Midbrain (tissue), 1 donor: ENCODE data around the gene TTLL6.

Experiments
- DNase-seq: peaks from one replicate; lab custom pipeline; 2025; lab: John Stamatoyannopoulos, UW

The TTLL6 gene

DNA sequence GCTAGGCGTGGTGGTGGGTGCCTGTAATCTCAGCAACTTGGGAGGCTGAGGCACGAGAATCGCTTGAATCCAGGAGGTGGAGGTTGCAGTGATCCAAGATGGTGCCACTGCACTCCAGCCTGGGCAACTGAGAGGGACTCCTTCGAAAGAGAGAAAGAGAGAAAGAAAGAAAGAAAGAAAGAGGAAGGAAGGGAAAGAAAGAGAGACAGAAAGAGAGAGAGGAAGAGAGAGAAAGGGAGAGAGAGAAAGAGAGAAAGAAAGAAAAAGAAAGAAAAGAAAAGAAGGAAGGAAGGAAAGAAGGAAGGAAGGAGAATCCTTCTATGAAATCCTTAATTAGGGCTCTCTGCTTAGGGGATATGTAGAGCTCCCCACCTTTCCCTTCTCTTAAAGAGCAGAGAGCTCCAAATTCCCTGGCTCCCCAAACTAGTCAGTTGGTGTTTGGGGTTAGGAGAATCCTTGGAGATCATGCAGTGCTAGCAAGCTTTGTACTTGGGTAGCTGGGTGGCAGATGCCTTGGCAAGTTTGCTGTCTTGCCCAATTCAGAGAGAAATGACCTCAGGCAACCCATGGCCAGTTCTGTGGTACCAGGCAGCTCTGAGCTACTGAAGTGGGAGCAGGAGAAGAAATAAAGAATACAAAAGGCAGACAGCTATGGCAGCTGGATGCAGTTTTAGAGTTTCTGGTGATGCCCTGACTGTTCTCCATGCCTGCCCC lies 79.5 kb downstream of the TTLL6 start:
- no peak for DNase-seq

DNA sequence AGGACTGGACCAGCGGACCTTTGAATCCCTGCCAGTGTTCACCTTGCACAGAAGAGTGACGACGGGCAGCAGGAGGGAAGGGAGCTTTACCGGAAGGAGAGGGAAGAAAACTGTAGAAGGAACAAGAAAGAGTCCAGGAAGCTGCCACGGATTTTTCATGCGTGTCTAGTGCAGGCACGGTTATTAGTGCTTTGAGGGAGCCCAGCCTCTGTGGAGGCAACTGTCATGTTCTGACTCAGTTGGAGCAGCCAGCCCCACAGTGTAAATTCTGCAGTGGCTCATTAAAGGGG lies 82.0 kb downstream of the TTLL6 start:
- DNase-seq = no peak

DNA sequence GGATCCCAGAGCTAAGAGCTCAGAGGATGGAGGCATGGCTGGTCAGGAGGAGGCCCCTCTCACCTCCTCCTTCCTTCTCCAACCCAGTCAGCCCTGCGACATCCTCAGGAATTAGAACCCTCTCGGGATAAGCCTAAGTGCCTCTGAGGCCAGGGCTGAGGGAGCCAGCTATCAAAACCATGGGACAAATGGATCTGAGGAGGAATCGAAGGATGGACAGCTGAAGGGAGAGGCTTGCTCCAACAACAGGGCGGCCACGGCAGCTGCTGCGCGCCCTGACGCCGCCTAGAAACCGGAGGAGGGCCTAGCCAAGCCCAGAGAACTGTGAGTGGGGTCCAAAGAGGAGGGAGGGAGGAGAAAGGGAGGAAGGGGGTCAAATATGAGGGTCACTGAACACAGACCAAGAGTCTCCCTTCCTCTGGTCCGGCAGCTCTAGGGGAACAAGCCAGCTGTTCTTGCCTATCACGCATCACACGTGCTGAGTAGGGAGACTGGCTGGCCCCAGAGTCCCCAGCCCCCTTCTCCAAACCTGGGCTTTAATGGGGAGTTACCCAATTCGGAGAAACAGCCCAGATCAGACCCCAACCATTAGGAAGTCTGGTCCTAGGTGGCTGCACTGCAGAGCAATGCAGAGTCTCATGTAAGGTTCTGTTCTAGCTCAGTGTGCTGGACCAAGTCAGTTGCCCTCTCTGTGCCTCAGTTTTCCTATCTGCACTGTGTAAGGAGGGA lies 82.5 kb downstream of the TTLL6 start:
- no peak for DNase-seq

DNA sequence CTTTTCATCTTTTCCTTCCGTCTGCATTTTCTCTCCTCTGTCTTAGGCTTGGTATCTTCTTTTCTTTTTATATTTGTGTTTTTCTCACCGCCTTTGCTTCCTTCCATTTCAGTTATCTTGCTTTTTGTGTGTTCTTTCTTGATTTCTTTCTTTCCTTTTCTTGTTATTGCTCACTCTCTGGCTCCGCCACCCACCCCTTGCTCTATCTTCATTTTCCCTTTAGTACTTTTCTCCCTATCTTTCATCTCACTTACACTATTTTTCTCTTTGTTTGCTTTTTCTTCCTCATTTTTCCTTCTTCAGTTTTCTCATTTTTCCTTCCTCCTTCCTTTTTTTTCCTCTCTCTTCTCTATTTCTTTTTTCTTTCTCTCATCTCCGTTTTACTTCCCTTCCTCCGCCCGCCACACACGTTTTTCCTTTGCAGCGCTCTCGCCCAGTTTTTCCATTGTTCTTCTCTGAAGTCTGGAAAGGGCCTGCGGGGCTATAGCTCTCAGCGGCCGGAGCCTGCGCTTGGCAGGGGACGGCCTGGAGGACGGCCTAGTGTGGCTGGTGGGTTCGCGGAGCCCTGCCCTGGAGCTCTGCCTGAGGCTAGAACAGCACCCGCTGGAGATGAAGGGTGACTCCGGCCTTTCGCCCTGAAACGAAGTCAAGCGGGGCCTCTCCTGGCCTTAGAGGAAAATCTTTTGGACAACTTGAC lies 83.2 kb downstream of the TTLL6 start:
- DNase-seq = no peak

DNA sequence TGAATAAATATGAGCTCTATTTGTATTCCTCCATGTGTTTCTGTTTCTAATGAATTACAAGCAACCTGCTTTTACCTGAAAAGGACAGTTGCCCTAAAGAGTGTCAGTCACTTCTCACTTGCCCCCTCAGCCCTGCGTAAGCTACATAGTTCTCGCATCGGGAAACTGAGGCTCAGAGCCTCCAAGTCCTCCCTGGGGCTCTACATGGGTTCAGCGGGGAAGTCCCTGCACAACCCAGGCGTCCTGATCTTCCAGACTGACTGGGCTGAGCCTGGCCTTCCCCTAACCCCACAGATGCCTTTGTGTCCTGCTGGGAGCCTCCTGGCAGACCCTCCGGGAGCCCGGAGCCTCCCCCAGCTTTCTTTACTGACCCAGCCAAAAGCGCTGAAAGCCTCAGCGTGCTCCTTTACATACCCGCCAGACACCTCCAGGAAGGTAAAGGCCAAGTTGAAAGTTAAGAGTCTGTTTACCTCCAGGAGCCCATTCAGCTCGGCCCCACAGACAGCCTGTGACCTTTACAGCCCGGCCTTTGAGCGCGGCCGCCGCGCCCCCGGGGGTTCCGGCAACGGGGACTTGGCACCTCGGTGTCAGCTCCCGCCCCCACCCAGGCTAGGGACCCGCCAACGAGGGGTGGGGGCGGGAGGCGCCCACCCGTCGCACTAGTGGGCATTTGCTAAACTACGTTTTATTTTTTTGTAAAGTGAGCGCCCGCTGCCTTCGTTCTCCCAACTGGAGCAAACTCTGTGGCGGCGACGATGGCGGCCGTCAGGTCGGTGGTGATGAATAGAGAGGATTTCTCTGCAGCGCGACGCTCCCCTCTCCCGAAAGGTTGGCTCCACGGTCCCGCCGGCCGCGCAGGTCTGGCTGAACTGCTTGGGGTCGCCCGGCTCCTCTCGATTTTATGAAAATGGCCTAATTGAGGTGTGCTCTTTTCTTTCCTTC lies 84.1 kb downstream of the TTLL6 start:
- no peak for DNase-seq

DNA sequence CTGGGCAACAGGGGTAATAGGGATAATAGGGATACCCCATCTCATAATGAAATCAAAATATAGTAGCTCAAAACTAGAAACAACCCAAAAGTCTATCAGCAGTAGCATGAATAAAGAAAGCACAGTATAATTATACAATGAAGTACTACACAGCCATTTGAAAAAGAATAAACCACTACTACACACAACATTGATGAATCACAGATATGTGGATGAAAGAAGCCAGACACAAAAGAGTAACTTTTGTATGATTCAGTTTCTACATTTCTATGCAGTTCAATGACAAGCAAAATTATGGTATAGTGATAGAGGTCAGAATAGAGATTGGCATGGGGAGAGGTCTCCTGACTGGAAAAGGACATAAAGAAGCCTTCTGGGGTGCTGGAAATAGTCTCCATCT lies 85.7 kb downstream of the TTLL6 start:
- no peak for DNase-seq

DNA sequence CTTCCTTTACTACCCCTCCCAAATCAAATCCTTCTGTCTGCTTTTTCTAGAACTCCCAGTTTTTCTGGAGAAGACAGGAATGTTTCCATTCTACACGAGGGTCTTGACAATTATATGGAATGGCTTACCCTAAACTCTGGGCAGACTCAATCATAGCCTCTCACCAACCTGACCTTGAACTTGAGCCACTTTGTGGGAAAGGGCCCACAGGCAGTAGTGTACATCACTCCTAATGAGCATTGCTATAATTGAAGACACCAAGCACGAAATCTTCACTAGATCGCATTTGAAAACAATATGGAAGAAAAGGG lies 86.8 kb downstream of the TTLL6 start:
- DNase-seq = no peak

DNA sequence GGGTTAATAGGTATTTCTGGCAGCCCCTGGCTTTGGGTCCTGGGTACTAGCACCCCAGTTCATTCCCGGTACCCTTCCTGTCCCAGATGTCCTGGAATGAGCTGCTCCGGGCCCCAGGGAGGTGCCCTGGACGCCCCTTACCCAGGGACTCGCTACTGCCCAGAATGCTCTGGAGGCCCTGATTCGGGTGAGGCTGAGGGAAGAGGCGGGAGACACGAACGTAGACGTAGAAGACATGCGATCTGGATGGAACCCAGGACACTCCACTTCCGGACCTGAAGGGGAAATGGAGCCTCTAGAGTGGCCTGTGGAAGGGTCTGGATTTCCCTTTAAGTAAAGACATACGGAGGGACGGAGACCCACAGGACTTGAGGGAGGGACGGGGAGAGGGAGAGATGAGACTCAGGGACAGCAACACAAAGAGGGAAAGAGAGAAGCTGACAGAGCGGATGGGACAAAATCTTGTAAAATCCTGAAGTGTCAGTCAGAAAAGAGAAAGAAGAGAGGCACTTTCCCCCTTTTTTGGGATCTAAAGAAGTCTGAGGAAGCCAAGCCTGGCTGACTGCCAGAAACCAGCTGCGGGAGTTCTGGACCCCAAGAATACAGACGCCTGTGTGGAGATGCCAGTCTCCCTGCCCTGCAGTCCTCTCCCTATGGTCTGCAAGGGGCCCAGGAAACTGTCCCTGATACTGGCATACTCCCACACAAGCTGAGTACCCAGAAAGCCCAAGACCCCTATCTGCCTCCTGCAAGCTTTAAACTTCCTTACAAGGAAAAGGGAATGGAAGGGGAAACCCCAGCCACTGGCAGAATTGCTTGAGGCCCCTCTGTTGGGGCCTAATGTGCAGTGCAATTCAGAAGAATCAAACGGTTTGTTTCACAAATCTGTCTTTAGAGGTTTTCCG lies 87.4 kb downstream of the TTLL6 start:
- DNase-seq = no peak

DNA sequence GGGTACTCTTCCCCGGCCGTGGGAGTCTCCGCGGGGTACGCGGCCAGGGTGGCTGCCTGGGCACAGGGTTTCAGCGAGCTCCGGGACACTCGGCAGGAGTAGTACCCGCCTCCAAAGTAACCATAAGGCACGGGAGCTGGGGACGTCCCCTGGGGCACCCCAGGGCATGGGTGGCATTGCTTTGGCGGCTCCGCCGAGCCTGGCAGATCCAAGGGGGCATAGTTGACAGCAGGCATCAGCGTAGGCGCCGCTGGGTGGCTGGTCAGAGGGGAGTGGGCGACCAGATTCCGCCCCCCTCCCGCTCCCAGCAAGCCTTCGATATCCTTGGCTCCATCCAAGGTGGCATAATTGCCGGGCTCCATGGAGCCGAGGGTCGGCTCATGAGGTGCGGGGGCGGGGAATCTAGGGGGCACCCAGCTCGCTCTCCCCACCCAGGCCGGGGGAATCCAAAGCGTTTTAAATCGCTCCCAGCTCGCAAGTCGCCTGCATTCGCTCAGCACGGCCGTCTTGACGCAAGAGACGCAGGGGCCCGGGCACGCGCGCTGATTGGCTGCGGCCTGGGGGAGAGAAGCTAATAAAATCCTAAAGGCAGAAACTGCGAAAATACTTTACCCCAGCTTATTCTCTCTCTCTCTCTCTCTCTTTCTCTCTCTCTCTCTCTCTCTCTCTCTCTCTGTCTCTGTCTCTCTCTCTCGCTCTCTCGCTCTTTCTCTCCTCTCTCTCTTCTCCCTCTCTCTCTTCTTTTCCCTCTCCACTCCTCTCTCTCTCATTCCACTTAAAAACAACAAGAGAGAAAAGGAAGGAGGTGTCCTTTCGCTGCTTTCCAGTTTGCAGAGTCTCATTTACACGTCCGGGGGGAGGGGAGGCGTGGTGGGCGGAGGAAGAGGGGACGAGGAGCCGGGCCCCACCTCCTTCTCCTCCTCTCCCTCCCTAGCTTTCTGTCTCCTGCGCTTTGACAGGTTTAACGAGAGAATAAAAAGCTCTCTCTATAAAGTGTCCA lies 88.5 kb downstream of the TTLL6 start, which contains the start of gene HOXB13:
TSS of gene HOXB13 (minus strand) at position 519 of the 1,000 bp plus-strand sequence. CDS start at position 362, 157 bp downstream.
- no peak for DNase-seq

DNA sequence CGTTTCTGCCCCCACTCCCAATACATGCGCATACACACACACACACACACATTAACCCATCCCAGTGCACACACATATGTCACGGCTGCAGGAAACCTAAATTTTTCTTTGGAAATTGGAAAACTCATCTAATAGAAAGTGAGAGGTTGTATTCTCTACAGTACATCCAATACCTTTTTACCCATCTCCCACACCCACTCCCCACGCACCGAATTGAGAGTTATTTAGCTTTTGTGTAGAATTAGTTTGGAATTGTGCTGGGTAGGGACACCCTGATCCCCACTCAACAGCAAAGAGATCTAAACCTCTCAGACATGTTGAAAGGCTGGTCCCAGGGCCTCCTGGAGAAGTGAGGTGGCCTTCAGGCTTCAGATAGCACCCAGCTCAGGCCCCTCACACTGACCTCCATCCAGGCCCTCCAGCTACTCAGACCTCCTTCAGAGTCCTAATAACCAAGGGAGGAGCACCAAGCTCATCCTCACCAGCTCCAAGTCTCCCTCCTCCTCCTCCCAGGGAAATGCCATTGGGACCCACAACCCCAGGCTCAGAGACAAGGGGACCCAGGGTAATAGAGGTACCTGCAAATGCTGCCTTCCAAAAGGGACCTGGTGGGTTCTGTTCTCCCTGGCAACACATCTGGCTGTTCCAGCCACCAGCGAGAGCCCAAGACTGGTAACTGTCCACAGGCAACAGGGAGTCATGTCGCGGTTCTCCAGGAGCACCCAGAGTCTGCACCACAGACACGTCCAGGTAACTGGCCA lies 89.4 kb downstream of the TTLL6 start:
- no peak for DNase-seq

DNA sequence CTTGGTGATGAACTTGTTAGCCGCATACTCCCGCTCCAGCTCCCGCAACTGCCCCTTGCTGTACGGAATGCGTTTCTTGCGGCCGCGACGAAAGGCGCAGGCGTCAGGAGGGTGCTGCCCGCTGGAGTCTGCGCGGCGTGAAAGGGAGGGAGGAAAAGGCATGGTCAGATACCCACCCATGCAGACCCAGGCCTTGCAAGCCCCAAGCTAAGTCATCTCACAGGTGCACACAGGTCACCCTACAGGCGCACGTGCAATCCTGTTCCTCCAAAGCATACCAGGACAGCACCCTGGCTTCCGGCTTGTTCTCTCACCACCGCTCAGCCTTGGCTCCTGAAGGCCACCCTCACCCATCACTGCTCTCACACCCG lies 90.1 kb downstream of the TTLL6 start:
- no peak for DNase-seq

DNA sequence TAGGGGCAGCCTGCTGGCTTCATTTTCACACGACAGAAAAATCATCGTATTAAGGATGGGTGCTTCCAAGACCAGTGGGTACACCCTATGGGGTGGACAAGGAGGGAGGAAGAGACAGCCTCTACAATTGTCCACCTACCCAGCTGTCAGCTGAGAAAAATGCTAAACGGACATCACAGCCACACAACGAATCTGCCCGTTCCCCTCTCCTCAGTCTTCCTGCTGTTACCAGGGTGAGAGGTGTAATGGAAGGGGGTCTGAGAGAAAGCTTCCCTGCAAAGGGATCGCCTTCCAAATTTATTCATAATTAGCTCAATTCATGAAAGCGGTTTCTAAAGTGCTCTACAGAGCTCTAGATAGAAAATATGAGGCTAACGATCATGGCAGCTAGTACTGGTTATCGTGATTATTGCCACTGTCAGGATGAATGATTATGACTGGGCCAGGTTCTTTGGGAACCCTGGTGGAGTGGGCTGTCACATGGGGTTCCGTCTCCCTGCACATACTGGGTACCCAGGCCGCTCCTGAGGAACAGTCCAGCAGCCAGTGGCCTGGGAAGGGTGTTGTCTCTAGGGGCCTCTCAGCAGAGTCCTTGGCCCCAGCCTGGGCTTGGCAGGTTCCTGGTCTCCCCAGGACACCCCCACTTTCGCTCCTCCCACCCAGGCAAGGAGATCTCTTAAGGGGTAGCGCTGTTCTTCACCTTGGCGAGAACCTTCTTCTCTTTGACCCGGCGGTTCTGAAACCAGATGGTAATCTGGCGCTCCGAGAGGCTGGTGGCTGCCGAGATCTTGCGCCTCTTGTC lies 90.7 kb downstream of the TTLL6 start:
- no peak for DNase-seq

DNA sequence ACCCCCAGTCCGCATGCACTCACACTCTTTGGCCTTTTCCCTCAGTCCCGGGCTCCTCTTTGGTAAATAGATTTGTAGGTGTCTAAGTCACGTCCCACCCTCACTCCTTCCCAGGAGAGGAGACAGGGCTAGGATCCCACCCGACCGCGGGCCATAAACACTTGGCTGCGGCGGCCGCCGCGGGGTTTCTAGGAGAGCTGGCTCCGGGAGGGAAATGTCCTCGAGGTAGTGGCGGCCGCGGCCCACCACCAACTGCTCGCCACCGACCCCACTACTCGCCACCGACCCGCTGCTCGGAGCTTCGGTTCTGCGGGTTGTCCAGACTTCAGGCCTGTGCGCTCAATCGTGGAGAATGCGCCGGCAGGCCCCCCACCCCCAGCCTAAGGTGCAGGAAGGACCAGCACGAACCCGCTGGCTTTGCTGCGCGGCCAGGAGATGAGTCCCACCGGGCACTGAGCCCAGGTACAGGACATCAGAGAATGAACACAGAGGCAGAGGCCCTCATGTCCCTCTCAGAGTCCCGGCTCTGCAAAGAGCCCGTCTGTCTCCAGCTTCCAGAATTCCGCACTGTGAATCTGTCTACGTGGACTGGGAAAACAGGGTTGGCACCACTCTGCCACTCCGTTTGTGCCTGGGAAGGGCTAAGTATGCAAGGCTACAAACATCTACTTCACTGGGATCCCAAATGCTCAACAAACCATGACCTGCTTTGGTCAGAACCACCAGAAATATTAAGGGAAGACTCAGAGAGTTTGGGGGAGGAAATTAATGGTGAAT lies 91.6 kb downstream of the TTLL6 start:
- DNase-seq = no peak

DNA sequence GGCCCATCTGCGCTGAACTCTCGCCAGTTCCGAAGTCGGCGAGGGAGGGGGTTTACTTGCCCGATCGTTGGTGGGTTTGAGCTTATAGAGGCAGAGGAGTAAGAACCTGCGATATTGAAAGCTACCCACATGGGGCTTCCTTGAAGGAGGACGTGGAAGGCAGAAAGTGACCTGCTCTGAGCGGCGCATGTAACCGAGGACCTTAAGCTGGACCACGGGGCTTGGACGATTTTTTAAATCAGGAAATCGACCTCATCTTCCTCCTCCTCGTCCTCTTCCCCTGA lies 92.1 kb downstream of the TTLL6 start:
- DNase-seq = no peak

DNA sequence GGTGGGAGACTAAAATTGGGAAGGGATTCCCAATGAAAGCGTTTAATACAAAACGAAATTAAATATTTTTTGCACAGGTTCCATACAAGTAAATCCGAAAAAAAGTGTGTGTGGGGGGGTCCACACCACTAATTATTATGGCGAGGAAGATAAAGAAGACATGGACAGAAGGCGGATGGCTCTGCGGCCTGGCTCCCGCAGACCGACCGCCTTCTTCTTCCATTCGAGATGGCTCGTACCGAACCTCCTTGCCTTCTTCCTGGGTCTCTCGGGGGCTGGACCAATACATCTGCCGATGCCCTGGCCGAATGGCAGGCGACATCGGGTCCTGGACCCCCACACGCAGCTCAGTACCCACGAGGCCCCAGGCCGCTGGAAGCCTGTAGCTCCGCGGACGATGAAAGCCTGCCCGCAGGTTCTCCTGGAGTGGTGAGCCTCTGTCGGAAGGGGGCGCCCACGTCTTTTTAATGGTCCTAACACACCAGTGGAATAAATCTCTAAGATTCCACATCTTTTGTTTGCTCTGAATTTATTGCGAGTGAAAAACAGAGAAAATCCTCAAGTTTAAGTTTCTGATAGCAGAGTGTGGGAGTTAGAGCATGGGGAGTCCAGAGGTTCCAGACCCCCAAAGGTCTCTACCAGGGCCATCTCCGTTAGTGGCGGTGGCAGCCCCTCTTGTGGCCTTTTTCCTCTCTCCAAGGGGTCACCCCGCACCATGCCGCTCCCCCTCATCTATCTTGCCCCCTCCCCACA lies 92.6 kb downstream of the TTLL6 start:
- peak; percentile 56 for DNase-seq

DNA sequence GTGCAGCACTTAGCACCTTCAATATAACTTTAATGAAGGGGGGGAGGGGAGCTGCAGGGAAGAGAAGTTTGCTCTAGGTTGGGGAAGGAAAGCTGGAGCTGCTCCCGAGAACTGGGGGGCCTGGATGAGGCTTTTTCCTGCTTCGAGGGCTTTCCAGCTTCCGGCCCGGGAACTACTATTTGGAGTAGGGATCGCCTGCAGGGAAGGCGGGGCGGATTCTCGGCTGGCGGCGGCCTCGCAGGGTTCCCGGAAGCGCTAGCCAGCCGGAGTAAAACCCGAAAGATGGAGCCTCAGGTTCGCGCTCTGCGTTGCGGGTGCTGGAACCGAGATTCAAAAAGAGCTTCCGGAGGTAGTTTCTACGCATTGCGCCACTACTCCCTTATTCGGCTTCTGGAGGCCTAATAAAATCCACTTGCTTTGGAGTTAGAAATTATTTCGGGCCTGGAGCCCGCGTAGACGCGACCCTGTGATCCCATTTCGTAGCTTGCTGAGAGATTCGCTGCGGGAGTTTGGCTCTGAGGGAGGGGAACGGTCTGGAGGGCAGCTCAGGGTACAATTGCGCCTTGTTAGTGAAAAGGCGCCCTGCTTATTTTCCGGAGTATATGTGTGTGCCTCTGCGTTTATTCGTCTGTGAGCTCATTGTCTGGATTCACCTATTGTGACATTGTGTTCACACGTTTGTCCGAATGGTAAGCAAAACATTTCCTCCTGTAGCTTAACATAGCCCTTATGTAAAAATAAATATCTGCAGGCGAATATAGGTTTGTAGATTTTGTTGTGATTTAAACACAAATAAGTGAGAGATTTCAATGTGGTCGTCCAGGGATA lies 93.4 kb downstream of the TTLL6 start:
- no peak for DNase-seq
